Measurements from ENCODE around the gene POGLUT3.

POGLUT3 gene

DNA sequence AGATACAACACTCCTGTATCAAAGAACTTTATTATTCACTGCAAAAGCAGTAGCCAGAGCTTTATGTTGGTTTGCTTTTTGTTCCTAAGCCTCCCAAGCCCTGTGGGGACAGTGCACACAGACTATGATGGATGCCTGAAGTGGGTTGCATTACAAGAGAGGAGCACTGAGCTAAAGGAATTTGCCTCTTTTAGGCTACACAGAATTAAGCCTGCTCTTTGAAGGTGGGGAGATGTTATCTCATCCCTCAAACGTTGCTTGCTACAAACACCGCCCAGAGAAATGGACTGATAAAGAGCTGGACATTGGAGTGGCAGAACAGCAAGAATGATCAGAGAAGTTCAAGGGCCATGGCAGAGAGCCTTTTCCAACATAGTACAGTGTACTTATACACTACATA is 2.5 kb upstream of the POGLUT3 start:
- DNase-seq (ENCODE audit: low read depth in 2 of 2): no peak

DNA sequence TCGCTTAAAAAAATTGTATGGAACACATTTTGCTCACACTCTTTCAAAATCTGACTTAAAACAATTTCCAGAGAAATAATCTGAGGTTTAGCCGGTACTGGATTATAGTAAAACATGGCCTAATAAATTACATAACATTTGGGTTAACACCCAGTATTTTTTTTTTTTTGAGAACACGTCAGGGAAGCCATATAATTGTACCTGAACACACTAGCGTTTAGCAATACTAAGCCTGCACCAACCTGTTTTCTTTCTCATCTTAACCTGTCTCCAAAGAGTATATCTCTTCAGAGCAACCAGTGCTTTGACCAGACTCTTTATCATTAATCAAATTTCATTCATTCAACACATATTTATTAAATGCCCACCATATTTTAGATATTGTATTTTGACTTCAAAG is 2.0 kb upstream of the POGLUT3 start:
- DNase-seq (ENCODE audit: low read depth in 2 of 2): no peak

DNA sequence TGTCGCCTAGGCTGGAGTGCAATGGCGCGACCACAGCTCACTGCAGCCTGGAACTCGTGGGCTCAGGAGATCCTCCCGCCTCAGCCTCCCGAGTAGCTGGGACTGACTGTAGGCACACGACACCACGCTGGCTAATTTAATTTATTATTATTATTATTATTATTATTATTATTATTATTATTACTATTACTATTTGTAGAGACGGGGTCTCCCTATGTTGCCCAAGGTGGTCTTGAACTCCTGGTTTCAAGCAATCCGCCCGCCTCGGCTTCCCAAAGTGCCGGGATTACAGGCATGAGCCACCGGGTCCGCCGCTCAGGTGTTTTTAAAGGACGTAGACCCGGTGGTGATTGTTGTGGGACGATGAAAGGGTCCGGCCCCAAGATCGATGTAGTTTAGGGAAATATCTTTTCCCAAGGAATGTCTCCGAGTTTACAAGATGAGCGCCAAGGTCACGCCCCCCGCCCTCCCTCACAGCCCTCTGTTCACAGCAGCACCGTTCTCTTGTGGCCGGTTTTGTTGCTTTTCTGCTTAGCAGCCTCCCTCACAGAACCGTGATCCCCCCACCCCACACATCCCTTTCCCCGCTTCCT is 728 bp upstream of the POGLUT3 start:
- no peak for DNase-seq (ENCODE audit: low read depth in 2 of 2)

DNA sequence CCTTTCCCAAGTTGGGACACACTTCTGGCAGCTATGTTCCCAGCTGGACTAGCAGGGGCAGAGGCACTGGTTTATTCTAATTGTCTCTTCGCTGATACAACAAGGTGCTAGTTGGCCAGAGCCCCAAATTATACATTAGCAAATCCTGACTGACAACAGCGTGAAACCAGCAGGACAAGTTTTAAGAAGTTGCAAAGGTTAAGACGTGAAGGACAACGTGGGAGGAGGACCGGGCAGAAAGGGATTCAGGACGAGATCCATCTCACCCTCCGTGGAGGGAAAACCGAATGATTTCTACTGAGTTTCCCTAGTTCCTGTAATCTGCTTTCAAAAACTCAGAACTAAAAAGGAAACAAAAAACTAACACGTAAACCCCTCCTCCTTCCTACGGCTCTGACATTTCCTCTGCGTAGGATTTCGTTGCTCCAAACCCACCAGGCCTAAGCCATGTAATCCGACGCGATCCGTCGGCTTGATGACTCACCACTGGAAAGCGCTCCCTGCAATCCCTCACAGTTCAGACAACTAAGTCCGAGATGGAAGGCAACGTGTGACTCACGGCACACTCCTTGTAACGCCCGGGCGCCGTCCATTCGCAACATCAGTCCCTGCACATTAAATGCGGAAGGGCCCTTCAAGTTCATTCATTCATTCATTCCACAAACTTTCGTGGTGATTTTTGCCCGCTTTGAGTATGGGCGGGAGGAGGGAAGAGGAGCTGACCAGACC is 703 bp downstream of the POGLUT3 start:
- DNase-seq (ENCODE audit: low read depth in 2 of 2): peak; percentile 50 to 65

DNA sequence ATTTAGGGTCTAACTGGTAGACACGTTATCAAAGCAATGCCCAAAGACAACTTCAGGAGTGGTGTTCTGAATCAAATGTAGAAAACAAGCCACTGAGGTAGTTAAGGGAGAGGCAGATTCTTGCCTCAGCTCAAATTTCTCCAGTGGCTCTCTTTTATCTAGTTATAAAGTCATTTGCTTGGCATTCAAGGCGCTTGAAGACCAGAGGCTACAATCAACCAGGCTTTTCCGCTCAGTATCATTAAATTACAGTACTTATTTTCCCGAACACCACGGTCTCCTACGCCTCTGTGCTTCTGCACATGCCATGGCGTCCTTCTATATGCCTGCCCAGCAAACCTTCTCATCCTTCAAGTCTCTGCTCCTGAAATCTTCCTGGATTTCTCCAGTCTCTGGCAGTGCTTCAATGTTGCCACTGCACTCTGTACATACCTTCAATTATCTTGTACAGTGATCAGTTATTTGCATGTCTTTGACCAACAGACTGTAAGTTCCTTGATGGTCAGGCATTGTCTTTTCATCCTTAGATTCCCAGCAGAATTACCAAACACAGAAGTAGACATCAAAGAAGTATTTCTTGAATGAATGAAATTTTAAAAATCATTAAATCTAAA is 1.4 kb downstream of the POGLUT3 start:
- no peak for DNase-seq (ENCODE audit: low read depth in 2 of 2)

DNA sequence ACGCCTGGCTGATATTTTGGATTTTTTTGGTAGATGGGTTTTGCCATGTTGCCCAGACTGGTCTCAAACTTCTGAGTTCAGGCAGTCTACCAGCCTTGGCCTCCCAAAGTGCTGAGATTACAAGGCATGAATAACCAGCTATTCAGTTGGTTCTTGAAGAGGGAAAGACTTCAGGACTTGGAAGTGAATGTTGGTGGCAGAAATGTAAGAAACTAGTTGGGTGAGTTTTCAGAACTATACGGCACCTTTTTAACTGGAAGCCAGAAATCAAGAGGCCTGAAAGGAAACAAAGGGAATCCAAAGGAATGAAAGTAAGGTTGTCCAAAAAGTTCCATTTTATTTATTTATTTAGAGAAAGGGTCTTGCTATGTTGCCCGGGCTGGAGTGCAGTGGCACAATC is 2.9 kb downstream of the POGLUT3 start:
- no peak for DNase-seq (ENCODE audit: low read depth in 2 of 2)

DNA sequence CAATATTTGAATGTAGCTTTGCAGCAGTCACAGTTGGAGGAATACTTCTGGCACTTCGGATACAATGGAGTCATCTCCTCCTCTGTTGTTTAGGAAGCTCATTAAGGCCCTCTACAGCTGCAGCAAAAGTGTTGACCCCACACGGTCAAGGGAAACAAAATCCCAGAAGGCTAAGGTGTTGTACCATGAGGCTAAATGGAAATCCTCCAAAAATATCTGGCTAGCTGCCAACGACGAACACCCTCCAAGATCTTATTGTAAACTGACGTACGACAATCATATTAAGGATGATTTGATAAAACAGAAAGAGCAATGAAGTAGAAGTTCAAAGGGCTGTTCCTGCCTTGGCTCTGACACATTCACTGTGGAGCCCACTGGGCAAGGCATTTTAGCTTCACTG is 4.0 kb downstream of the POGLUT3 start:
- DNase-seq (ENCODE audit: low read depth in 2 of 2): no peak

DNA sequence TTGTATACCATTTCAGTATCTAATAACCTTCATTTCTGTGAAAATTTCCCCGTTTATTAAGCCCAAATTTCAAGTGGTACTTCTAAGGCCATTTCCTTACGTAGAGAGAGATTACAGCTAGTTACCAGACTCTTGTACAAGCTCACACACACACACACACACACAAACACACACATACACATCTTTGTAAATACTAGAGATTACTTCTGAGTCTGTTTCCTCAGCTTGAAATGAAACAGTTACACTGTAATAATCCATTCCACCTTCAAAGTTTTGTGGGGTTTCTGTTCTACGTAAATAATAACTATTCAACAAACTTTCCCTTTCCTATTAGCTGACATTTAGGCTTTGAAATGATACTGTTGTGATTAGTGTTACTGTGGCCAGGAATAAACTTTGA is 6.2 kb downstream of the POGLUT3 start:
- DNase-seq (ENCODE audit: low read depth in 2 of 2): no peak

DNA sequence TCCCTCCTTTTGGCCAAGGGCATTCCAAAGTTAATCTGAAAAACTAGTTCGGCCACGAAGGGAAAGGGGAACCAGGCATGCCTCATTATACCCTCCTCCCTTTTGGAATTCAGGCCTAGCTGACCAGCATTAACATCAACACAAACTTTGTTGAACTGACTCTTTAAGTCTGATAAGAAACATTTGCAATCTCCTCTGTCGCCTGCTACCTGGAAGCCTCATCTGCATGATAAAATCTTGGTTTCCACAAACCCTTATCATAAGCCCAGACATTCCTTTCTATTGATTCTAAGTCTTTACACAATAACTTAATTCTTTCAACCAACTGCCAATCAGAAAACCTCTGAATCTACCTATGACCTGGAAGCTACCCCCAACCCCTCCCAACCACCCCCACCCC is 11.4 kb downstream of the POGLUT3 start:
- DNase-seq (ENCODE audit: low read depth in 2 of 2): no peak

DNA sequence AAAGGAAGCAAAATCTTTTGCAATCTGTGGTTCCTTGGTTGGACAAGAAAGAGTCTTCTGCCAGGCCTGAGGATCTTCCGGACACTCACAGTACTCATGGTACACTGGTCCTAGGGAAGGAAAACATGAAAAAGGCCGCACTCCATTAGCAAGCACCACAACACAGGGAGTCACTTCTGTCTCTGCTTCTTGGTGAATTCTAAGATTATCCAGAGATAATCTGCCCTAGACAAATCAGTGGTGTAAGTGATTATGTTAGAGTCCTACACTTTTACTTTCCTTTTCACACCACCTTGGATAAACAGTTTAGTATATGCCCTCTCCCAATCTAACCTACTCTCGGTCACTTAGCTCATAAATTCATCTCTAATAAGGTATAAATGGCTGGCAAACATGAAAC is 11.9 kb downstream of the POGLUT3 start:
- no peak for DNase-seq (ENCODE audit: low read depth in 2 of 2)

DNA sequence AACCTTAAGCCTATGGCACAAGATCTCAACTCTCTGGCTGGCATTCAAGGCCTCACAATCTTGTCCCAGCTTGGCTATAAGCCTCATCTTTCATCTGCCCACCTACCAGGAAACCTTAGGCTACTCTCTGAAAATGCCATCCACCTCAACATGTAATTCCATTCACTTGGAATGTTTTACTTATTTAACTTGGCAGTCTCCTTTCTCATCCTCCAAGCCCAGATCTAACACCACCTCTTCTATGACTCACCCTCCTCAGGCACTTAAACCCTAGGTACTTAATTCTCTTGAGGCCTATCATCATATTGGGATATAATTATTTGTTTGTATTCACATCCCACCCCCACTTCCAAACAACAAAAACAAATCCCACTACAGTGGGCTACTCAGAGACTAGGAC is 15.0 kb downstream of the POGLUT3 start:
- DNase-seq (ENCODE audit: low read depth in 2 of 2): no peak

DNA sequence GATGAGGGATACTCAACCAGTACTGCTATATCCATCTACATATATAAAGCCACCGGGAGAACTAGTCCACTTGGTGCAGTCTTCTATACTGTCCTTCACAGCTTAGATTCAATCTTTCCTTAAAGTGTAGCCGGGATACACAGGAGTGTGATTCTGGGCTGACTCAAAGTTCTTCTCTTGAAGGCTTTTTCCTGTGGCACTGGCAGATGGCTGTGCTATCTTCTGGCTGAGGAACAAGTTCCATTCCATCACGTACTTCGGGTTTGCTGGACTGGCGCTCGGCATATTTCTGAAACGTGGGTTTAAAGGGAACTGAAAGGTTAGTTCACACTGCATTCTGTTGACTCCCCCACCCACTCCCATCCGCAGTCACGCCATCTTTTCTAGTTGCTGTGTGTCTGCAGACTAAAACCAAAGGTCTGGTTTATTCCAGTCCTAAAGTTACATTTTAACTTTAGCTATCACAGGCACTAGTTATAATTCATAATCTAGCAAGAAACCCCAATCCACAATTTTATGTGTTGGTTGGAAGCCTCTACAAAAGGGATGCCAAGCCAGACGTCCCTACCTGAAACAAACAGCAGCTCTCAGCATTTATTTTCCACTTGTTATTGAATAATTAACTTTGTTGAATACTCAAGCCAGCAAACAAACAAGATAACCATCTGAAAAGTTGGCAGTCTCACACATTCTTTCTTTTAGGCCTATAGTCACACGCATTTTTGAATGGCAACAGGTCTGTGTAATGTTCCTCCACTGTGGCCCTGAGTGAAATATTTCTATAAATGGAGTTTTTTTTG is 23.3 kb downstream of the POGLUT3 start:
- DNase-seq (ENCODE audit: low read depth in 2 of 2): no peak

DNA sequence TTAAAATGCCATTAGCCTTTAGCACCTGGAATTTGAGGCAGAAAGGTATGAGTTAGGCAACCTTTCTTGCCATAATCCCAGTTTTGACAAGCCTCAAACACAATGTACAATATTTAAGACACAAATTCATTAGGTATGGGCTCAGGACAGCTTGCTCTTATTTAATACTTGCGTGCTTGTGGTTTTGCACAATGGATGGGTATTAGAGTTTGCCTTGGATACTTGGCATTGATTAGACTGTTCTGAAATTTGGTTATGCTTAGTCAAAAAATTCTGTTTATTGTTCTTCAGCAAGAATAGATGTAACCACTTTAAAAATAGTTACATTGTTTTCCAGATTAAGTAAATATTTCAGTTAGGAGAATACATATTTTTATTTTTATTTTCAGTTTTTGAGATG is 25.5 kb downstream of the POGLUT3 start:
- DNase-seq (ENCODE audit: low read depth in 2 of 2): no peak

DNA sequence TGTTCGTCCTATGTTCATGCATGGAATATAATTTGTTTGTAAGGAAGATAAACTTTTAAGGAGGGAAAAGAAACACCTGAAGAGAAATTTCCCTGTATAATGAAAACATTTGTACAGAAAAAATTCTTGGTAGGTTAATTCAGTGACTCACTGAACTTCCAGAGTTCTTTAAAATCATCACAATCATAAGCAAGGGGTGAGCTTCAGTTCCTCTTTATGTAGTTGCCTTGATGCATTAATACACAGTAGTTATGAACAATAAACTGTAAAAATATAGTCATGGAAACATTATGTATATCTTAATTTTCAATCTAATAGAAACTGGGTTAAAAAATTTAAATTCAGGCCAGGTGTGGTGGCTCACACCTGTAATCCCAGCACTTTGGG is 29.7 kb downstream of the POGLUT3 start:
- no peak for DNase-seq (ENCODE audit: low read depth in 2 of 2)

DNA sequence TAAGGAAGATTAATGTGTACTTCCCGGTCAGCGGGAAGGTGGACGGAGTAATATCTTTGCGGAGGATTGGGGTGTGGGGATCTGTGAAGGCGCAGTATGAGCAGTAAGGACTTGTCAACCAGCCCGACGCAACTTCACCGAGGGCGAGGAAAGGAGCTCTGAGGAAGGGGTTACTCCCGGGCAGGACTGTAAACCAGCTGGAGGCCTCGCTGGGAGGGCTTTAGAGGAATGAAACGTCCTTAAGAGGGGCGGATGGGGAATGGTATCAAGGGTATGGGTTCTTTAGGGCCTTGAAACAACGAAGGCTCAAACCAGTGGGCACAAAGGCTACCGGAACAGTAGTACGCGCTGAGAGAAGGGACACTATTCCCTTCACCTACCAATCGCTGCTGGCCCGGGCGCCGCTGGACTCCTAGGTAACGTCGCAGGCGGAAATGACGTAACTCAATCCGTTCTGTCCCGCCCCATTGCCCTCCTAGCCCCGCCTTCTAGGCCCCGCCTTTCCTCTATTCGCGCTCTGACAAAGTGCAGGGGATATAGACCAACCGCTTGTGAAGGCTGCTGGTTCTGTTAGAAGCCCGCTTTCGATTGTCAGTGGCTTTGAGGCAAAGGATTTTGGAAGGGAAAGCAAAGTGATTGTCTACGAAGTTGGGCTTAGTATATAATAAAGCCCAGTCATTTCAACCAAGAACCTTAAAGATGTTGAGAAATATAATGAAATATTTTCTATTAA is 30.9 kb downstream of the POGLUT3 start, which contains the start of gene C11orf65:
C11orf65 (minus strand) TSS at position 439 of the 733 bp plus-strand sequence. CDS start 5,970 bp downstream, outside the sequence.
- DNase-seq (ENCODE audit: low read depth in 2 of 2): peak; percentile 92

DNA sequence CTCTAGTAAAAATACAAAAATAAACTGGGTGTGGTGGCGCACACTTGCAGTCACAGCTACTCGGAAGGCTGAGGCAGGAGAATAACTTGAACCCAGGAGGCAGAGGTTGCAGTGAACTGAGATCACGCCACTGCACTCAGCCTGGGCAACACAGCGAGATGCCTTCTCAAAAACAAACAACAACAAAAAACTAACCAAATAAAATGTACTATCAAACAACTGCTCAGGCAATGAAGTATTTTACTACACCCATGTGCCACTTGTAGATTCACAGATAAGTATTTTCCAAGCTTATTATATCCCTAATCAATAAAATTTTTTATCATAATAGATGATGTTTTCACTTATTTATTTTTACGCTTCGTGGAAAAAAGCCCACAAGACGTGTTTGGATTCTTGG is 31.8 kb downstream of the POGLUT3 start:
- no peak for DNase-seq (ENCODE audit: low read depth in 2 of 2)

DNA sequence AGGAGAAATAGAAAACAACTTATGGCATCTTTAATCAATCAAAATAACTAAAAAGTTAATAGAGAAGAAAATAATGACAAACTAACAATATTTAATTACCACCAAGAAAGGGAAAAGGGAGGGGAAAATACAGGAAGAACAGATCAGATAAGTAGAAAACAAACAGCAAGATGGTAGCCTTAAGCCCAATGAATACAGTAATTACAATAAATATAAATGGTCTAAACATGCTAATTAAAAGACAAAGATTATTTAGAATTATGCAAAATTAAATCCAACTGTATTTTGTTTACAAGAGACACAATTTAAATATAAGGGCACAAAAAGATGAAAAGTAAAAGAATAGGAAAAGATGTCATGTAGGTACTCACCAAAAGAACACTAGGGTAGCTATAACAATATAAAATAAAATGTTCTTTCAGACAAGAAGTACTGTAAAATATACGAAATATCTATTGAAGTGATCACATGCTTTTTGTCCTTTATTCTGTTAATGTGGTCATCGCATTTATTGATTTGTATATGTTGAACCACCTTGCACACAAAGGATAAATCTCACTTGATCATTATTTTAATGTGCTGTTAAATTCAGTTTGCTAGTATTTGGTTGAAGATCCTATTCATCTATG is 44.9 kb downstream of the POGLUT3 start:
- no peak for DNase-seq (ENCODE audit: low read depth in 2 of 2)

All from stimulated activated CD4-positive, alpha-beta T cell treated with anti-CD3 and anti-CD28 coated beads, Interleukin-4, amount 100 ng/mL, for 48 hours (primary cell).